Upper lobe of left lung (tissue), 4 donors: ENCODE results near the gene CYTIP.

ENCODE experiments used
- CTCF ChIP-seq, 6 experiments: fragments of 450-650 bp in 4 of 6; fragments of 200-600 bp in 2 of 6; sonication (generic) in 2 of 6; IDR thresholded peaks; one replicate each; pipeline ENCODE4 v1.5.1; 2016 to 2019; ENCODE audit warnings: antibody characterized with exemption in 6 of 6
- POLR2A ChIP-seq, 4 donors: fragments of 450-650 bp; IDR thresholded peaks; one replicate each; pipeline ENCODE4 v1.5.1; 2016 to 2017; ENCODE audit warnings: antibody characterized with exemption in 4 of 4, mild to moderate bottlenecking in 2 of 4
- POLR2AphosphoS5 ChIP-seq, 2 donors: sonication (generic); formaldehyde crosslinking; IDR thresholded peaks; one replicate each; pipeline ENCODE4 v1.5.1; 2017; ENCODE audit warnings: antibody characterized with exemption in 2 of 2

- TF ChIP-seq CTCF (IDR thresholded peaks at IDR 0.05): no peak
- no peak for TF ChIP-seq POLR2AphosphoS5 (IDR thresholded peaks at IDR 0.05)
- TF ChIP-seq POLR2A (IDR thresholded peaks at IDR 0.05): no peak
Observed at GRCh38 chr2:157424374-157424773, 19.5 kb downstream of the CYTIP start.
